ENCODE data around the gene COX7A2. TPM values are rescaled to one million over a fixed set of nuclear protein-coding genes. Genes with fewer than 3 reads are reported as not detected.
A peak's percentile ranks its signal among the peaks of the same experiment; 100 is the strongest.

The COX7A2 gene
- total and polyA plus RNA-seq, 2 donors (not counting 1 experiment from before 2014, with no cell fraction given), result 83.8 to 160 TPM

- no peak overlapping the region for H3K27ac Mint-ChIP-seq
- Histone ChIP-seq H3K27me3 (replicated peaks in 1 of 4; ENCODE audit: control extremely low read depth in 1 of 4, control insufficient read depth in 3 of 4, insufficient read depth in 4 of 4, low read length in 3 of 4) (peaks cover 0 to 65% (median 47%) of the 10 kb centered on the region in 4 experiments), H3K36me3 (replicated peaks in 1 of 2; ENCODE audit: control extremely low read depth in 1 of 2, control insufficient read depth in 1 of 2, extremely low read depth in 1 of 2, insufficient read depth in 2 of 2, low read length in 1 of 2) (no peaks in the 10 kb centered on the region), H2AFZ (ENCODE audit: insufficient read depth, low read depth, low read length, poor library complexity, severe bottlenecking) (peak overlapping the region; percentile 33), H3K27ac (ENCODE audit: low read length in 2 of 2) (no peak overlapping the region), H3K9ac (ENCODE audit: low read length) (no peak overlapping the region), H3K79me2 (ENCODE audit: control insufficient read depth, insufficient read depth, low read length) (no peaks in the 10 kb centered on the region), H3K4me3 (ENCODE audit: control extremely low read depth in 1 of 5, extremely low read depth in 1 of 5, insufficient read depth in 1 of 5, low read depth in 2 of 5, low read length in 4 of 5) (no peak overlapping the region), H3K4me2 (replicated peaks; ENCODE audit: low read depth, low read length, poor library complexity, severe bottlenecking) (peak overlapping the region; percentile 55), H4K20me1 (ENCODE audit: control insufficient read depth, insufficient read depth, low read length, poor library complexity, severe bottlenecking) (no peaks in the 10 kb centered on the region), H3K9me3 (ENCODE audit: control extremely low read depth in 1 of 3, control insufficient read depth in 2 of 3, insufficient read depth in 1 of 3, low read length in 2 of 3) (peaks cover 0 to 35% (median 0%) of the 10 kb centered on the region in 3 donors), H3K4me1 (ENCODE audit: control insufficient read depth in 2 of 2, insufficient read depth in 2 of 2, low read length in 2 of 2) (peaks cover 45 to 50% of the 10 kb centered on the region in 2 donors)
- peaks cover 48% of the 10 kb centered on the region for H3K4me1 Mint-ChIP-seq
- ChIA-PET CTCF (interaction anchor here (1.9 to 10.7 kb wide), 3 partner anchors 8 to 1528 kb away, joined by 7 to 388 read pairs (median 7); no protein-coding TSS in a partner anchor), POLR2A (no interaction called here)
- ATAC-seq (ENCODE audit: low read depth) (no peak), DNase-seq (peak; percentile 13)
- no peaks in the 10 kb centered on the region for H3K9me3 Mint-ChIP-seq (ENCODE audit: insufficient read depth)
- intact Hi-C loops (cut with micrococcal nuclease), result no loop called here
- H3K4me3 Mint-ChIP-seq, result peak overlapping the region; percentile 23
- peaks cover 75% of the 10 kb centered on the region for H3K27me3 Mint-ChIP-seq
- TF ChIP-seq EZH2 (IDR thresholded peaks at IDR 0.05; ENCODE audit: borderline replicate concordance, insufficient read depth, low read depth, low read length, poor library complexity, severe bottlenecking) (no peak), CTCF (IDR thresholded peaks at IDR 0.05) (no peak)
- WGBS (ENCODE audit: insufficient coverage), result 32% methylated on average over 6 of the region's 12 CpGs
These were observed 40.9 kb downstream of the COX7A2 start for GRCh38 chr6:75202676-75203131.

GRCh38 chr6:75201901-75202672, 41.5 kb downstream of the COX7A2 start:
- WGBS (ENCODE audit: insufficient coverage), result 7% methylated on average over 44 of the region's 46 CpGs
- H3K27ac ChIP-seq (ENCODE audit: low read length in 2 of 2), result no peak overlapping the region
- H3K27me3 Mint-ChIP-seq, result peaks cover 70% of the 10 kb centered on the region
- ChIA-PET CTCF (interaction anchor here (1.9 to 10.7 kb wide), 2 partner anchors 9 to 1461 kb away, joined by 7 to 388 read pairs; no protein-coding TSS in a partner anchor), POLR2A (no interaction called here)
- TF ChIP-seq EZH2 (IDR thresholded peaks at IDR 0.05; ENCODE audit: borderline replicate concordance, insufficient read depth, low read depth, low read length, poor library complexity, severe bottlenecking) (no peak), CTCF (IDR thresholded peaks at IDR 0.05) (no peak)
- H4K20me1 ChIP-seq (ENCODE audit: control insufficient read depth, insufficient read depth, low read length, poor library complexity, severe bottlenecking), result no peaks in the 10 kb centered on the region
- ATAC-seq (ENCODE audit: low read depth) (peak; percentile 31), DNase-seq (peak; percentile 33)
- H3K4me2 ChIP-seq (replicated peaks; ENCODE audit: low read depth, low read length, poor library complexity, severe bottlenecking), result peak overlapping the region; percentile 55
- H3K36me3 ChIP-seq (replicated peaks in 1 of 2; ENCODE audit: control extremely low read depth in 1 of 2, control insufficient read depth in 1 of 2, extremely low read depth in 1 of 2, insufficient read depth in 2 of 2, low read length in 1 of 2), result no peaks in the 10 kb centered on the region
- no peak overlapping the region for H3K4me3 ChIP-seq (ENCODE audit: control extremely low read depth in 1 of 5, extremely low read depth in 1 of 5, insufficient read depth in 1 of 5, low read depth in 2 of 5, low read length in 4 of 5)
- H3K9me3 ChIP-seq (ENCODE audit: control extremely low read depth in 1 of 3, control insufficient read depth in 2 of 3, insufficient read depth in 1 of 3, low read length in 2 of 3), result peaks cover 0 to 30% (median 0%) of the 10 kb centered on the region in 3 donors
- no peaks in the 10 kb centered on the region for H3K79me2 ChIP-seq (ENCODE audit: control insufficient read depth, insufficient read depth, low read length)
- H3K27me3 ChIP-seq (replicated peaks in 1 of 4; ENCODE audit: control extremely low read depth in 1 of 4, control insufficient read depth in 3 of 4, insufficient read depth in 4 of 4, low read length in 3 of 4), result peaks cover 0 to 59% (median 43%) of the 10 kb centered on the region in 4 experiments
- intact Hi-C loops (cut with micrococcal nuclease), result no loop called here
- no peak overlapping the region for H3K9ac ChIP-seq (ENCODE audit: low read length)
- no peak overlapping the region for H3K27ac Mint-ChIP-seq
- H3K4me1 ChIP-seq (ENCODE audit: control insufficient read depth in 2 of 2, insufficient read depth in 2 of 2, low read length in 2 of 2), result peaks cover 39 to 44% of the 10 kb centered on the region in 2 donors
- H2AFZ ChIP-seq (ENCODE audit: insufficient read depth, low read depth, low read length, poor library complexity, severe bottlenecking), result peak overlapping the region; percentile 33
- H3K4me3 Mint-ChIP-seq, result peak overlapping the region; percentile 43
- H3K9me3 Mint-ChIP-seq (ENCODE audit: insufficient read depth), result no peaks in the 10 kb centered on the region
- H3K4me1 Mint-ChIP-seq, result peaks cover 41% of the 10 kb centered on the region

All from B cell (primary cell).